HepG2 (cell line): ENCODE measurements around the gene MAPK8IP3. TPM values are rescaled to one million over a fixed set of nuclear protein-coding genes. Genes with fewer than 3 reads are reported as not detected.

ENCODE experiments used
- AGO1 ChIP-seq: fragments of 200-400 bp; formaldehyde crosslinking; IDR thresholded peaks from 2 replicates; pipeline ENCODE4 v1.6.1; 2017; ENCODE audit warnings: mild to moderate bottlenecking, low read depth, low read length, moderate library complexity; ENCODE audit not compliant: poor library complexity, severe bottlenecking
- ARID5B ChIP-seq: IDR thresholded peaks from 2 replicates; pipeline ENCODE4 v1.4.0; 2020; ENCODE audit warnings: mild to moderate bottlenecking, missing genetic modification reagents
- HIC2 ChIP-seq: sonication (generic); formaldehyde crosslinking; IDR thresholded peaks from 2 replicates; pipeline ENCODE4 v1.9.0; 2022; ENCODE audit warnings: low read depth, missing genetic modification reagents
- ISL2 ChIP-seq: sonication (generic); formaldehyde crosslinking; IDR thresholded peaks from 2 replicates; pipeline ENCODE4 v1.5.0; 2020; ENCODE audit warnings: missing genetic modification reagents
- KLF11 ChIP-seq: IDR thresholded peaks from 2 replicates; pipeline ENCODE4 v1.6.1; 2016; ENCODE audit warnings: missing compliant biosample characterization
- NFYC ChIP-seq: IDR thresholded peaks from 2 replicates; pipeline ENCODE4 v1.6.1; 2016; ENCODE audit warnings: missing genetic modification reagents, missing compliant biosample characterization
- RAD51 ChIP-seq: fragments of 450-650 bp; IDR thresholded peaks from 2 replicates; pipeline ENCODE4 v1.6.1; 2016; ENCODE audit warnings: borderline replicate concordance
- RARA ChIP-seq: IDR thresholded peaks from 2 replicates; pipeline ENCODE4 v1.6.1; 2016; ENCODE audit warnings: missing genetic modification reagents, missing compliant biosample characterization
- REPIN1 ChIP-seq: sonication (generic); formaldehyde crosslinking; IDR thresholded peaks from 2 replicates; pipeline ENCODE4 v1.8.0; 2022; ENCODE audit warnings: missing genetic modification reagents, low read depth, mild to moderate bottlenecking, borderline replicate concordance
- SMAD3 ChIP-seq: sonication (generic); formaldehyde crosslinking; IDR thresholded peaks from 2 replicates; pipeline ENCODE4 v1.4.0; 2020; ENCODE audit warnings: missing genetic modification reagents
- SNAI1 ChIP-seq: sonication (generic); formaldehyde crosslinking; IDR thresholded peaks from 2 replicates; pipeline ENCODE4 v1.5.0; 2020; ENCODE audit warnings: mild to moderate bottlenecking, missing genetic modification reagents, borderline replicate concordance
- SRY ChIP-seq: sonication (generic); formaldehyde crosslinking; IDR thresholded peaks from 2 replicates; pipeline ENCODE4 v1.8.0; 2022; ENCODE audit warnings: mild to moderate bottlenecking, missing genetic modification reagents
- ZBTB43 ChIP-seq: sonication (generic); formaldehyde crosslinking; conservative IDR thresholded peaks from 2 replicates; pipeline ENCODE4 v1.4.0; 2020; ENCODE audit warnings: missing genetic modification reagents
- ZFY ChIP-seq: sonication (generic); formaldehyde crosslinking; IDR thresholded peaks from 2 replicates; pipeline ENCODE4 v1.4.0; 2020; ENCODE audit warnings: missing genetic modification reagents
- ZNF124 ChIP-seq: sonication (generic); formaldehyde crosslinking; IDR thresholded peaks from 2 replicates; pipeline ENCODE4 v1.4.0; 2020; ENCODE audit warnings: missing genetic modification reagents
- ZNF24 ChIP-seq: fragments of 450-650 bp; IDR thresholded peaks from 2 replicates; pipeline ENCODE4 v1.6.1; 2017; ENCODE audit warnings: antibody characterized with exemption, mild to moderate bottlenecking
- ZNF501 ChIP-seq: sonication (generic); formaldehyde crosslinking; IDR thresholded peaks from 2 replicates; pipeline ENCODE4 v1.5.1; 2020; ENCODE audit warnings: mild to moderate bottlenecking, moderate library complexity, missing genetic modification reagents
- ZNF615 ChIP-seq: sonication (generic); formaldehyde crosslinking; IDR thresholded peaks from 2 replicates; pipeline ENCODE4 v1.5.0; 2020; ENCODE audit warnings: mild to moderate bottlenecking, missing genetic modification reagents, borderline replicate concordance
- ZNF652 ChIP-seq: IDR thresholded peaks from 2 replicates; pipeline ENCODE4 v1.6.1; 2016; ENCODE audit warnings: low read depth, borderline replicate concordance
- ZNF703 ChIP-seq: sonication (generic); formaldehyde crosslinking; IDR thresholded peaks from 2 replicates; pipeline ENCODE4 v1.5.1; 2020; ENCODE audit warnings: missing genetic modification reagents, mild to moderate bottlenecking, moderate library complexity, borderline replicate concordance
- polyA plus RNA-seq, 8 experiments: library from polyadenylated mRNA; depleted of rRNA in 3 of 8; stranded (reverse) in 7 of 8; unstranded in 1 of 8; fragments of >200 nt; fragmentation: Illumina TruSeq in 4 of 8; extraction: Trizol in 4 of 8; gene quantifications; 2 replicates each; pipeline versions ENCODE4 v1.2.1 to v1.2.3, GENCODE V29; 2011 to 2016; ENCODE audit warnings: low read depth in 4 of 8, missing spikeins in 1 of 8, mixed read lengths in 1 of 8; ENCODE audit not compliant: insufficient read depth in 1 of 8
- total RNA-seq, 5 experiments: library from RNA; depleted of rRNA; stranded (reverse); fragments of >200 nt; fragmentation: Illumina TruSeq; extraction: Trizol; gene quantifications; 2 replicates each; pipeline ENCODE4 v1.2.3, GENCODE V29; 2016; ENCODE audit warnings: low read depth in 1 of 5

MAPK8IP3 gene
- total and polyA plus RNA-seq, 2 of the 13 experiments (the other 11 are each of a cell fraction or from before 2014, with no cell fraction given) = 25.1 to 41.7 TPM

- TF ChIP-seq RARA (CRISPR knock-in tag) = peak; percentile 56
- 0 out of 2 replicates have a peak, but pooled peaks have one; percentile 52 for TF ChIP-seq ZNF703 (CRISPR knock-in tag)
- TF ChIP-seq ZNF501 = peak; percentile 38; the same call in 1 of the 2 replicates
- no peak for TF ChIP-seq NFYC (CRISPR knock-in tag)
- peak; percentile 46 for TF ChIP-seq ARID5B (CRISPR knock-in tag)
- 0 out of 2 replicates have a peak, but pooled peaks have one; percentile 33 for TF ChIP-seq ZNF652 (CRISPR knock-in tag)
- no peak for TF ChIP-seq ZNF124 (CRISPR knock-in tag)
- no peak for TF ChIP-seq ISL2
- TF ChIP-seq ZFY (CRISPR knock-in tag) = peak; percentile 38; the same call in 1 of the 2 replicates
- TF ChIP-seq SNAI1 (CRISPR knock-in tag) = 0 out of 2 replicates have a peak, but pooled peaks have one; percentile 43
- TF ChIP-seq HIC2 (CRISPR knock-in tag) = no peak
- TF ChIP-seq ZBTB43 = no peak
- TF ChIP-seq RAD51 = no peak
- TF ChIP-seq AGO1 = no peak
- TF ChIP-seq SRY (CRISPR knock-in tag) = 0 out of 2 replicates have a peak, but pooled peaks have one; percentile 22
- TF ChIP-seq SMAD3 (CRISPR knock-in tag) = 0 out of 2 replicates have a peak, but pooled peaks have one; percentile 31
- no peak for TF ChIP-seq ZNF615 (CRISPR knock-in tag)
- peak; percentile 49; the same call in 1 of the 2 replicates for TF ChIP-seq ZNF24
- TF ChIP-seq REPIN1 (CRISPR knock-in tag) = no peak
- TF ChIP-seq KLF11 (CRISPR knock-in tag) = no peak
- TF ChIP-seq, all 625 proteins: peak for 35
Observed at GRCh38 chr16:1707193-1707790, 1.3 kb downstream of the MAPK8IP3 start (continued).
